Right atrium auricular region (tissue), 2 donors: Measurements from ENCODE around the gene BFSP1. TPM values are rescaled to one million over a fixed set of nuclear protein-coding genes. Genes with fewer than 3 reads are reported as not detected.

Experiments used
- DNase-seq: peaks from one replicate; pipeline ENCODE4 v3.0.0-alpha.2; 2019; ENCODE audit warnings: low spot score
- H3K27ac ChIP-seq, 2 donors: fragments of 200-600 bp; sonication (generic); 1 replicate in 1 of 2; 2 replicates in 1 of 2; pipeline ENCODE4 v1.5.1; 2016 to 2019
- H3K27me3 ChIP-seq, 2 donors: fragments of 200-600 bp; sonication (generic); one replicate each; pipeline versions ENCODE4 v1.5.1 to v1.6.0; 2017 to 2019
- H3K36me3 ChIP-seq: fragments of 200-600 bp; sonication (generic); one replicate; pipeline ENCODE4 v1.5.1; 2016
- H3K4me1 ChIP-seq, 2 donors: fragments of 200-600 bp; sonication (generic); one replicate each; pipeline versions ENCODE4 v1.5.1 to v1.6.0; 2017 to 2019
- H3K4me3 ChIP-seq, 2 donors: fragments of 200-600 bp; sonication (generic); 1 replicate in 1 of 2; 2 replicates in 1 of 2; pipeline ENCODE4 v1.5.1; 2017 to 2019; ENCODE audit warnings: mild to moderate bottlenecking in 1 of 2, moderate library complexity in 1 of 2
- H3K9me3 ChIP-seq, 2 donors: fragments of 200-600 bp; sonication (generic); one replicate each; pipeline ENCODE4 v1.5.1; 2019
- total RNA-seq, 2 donors: library from RNA; depleted of rRNA; stranded (reverse); fragments of >200 nt; gene quantifications; one replicate each; pipeline ENCODE4 v1.1.0, GENCODE V29; 2016
- TF ChIP-seq, protein P1 (sequence below), 2 donors: fragments of 200-600 bp; sonication (generic); IDR thresholded peaks; one replicate each; pipeline ENCODE4 v1.5.1; 2019; ENCODE audit warnings: antibody characterized with exemption in 2 of 2

BFSP1 gene
- total RNA-seq, 2 donors from 2014 or later: 0.51 to 1.3 TPM

DNA sequence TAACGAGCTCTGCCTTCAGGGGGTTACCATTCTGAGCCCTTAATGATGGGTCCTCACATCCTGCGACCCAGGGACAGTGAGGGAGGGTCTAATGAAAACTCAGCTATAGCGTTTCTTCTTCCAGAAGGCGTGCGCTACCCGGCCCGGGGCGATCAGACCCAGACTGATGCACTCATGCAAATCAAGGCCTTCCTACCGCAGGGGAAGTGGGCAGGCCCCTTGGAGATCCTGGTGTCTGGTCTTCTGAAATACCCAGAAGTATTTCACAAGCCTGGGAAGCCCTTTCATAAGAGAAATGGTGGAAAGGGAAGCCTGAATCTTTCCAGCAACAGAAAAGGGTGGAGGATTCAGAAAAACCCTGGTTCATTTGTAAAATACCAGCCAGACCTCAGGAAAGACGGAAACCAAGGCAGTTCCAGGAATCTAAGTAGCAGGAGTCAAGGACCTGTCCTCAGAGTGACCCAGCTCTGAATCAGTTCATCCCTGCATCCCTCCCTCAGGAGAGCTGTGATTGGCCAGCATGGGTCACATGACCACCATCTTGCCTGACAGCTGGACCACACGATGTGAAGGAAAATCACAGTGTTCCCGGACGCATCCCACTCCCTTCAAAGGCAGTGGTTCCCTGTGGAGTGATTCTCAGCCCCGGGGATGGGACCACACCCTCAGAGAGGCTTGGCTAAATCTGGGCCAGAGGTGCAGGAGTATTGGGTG is 12.7 kb downstream of the BFSP1 start:
- Histone ChIP-seq H3K4me3 (no peak overlapping the region), H3K27ac (no peak overlapping the region), H3K27me3 (no peaks in the 10 kb centered on the region), H3K9me3 (no peaks in the 10 kb centered on the region), H3K4me1 (no peaks in the 10 kb centered on the region), H3K36me3 (no peaks in the 10 kb centered on the region)
- no peak for DNase-seq
- TF ChIP-seq, protein P1, sequence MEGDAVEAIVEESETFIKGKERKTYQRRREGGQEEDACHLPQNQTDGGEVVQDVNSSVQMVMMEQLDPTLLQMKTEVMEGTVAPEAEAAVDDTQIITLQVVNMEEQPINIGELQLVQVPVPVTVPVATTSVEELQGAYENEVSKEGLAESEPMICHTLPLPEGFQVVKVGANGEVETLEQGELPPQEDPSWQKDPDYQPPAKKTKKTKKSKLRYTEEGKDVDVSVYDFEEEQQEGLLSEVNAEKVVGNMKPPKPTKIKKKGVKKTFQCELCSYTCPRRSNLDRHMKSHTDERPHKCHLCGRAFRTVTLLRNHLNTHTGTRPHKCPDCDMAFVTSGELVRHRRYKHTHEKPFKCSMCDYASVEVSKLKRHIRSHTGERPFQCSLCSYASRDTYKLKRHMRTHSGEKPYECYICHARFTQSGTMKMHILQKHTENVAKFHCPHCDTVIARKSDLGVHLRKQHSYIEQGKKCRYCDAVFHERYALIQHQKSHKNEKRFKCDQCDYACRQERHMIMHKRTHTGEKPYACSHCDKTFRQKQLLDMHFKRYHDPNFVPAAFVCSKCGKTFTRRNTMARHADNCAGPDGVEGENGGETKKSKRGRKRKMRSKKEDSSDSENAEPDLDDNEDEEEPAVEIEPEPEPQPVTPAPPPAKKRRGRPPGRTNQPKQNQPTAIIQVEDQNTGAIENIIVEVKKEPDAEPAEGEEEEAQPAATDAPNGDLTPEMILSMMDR (IDR thresholded peaks at IDR 0.05): no peak

DNA sequence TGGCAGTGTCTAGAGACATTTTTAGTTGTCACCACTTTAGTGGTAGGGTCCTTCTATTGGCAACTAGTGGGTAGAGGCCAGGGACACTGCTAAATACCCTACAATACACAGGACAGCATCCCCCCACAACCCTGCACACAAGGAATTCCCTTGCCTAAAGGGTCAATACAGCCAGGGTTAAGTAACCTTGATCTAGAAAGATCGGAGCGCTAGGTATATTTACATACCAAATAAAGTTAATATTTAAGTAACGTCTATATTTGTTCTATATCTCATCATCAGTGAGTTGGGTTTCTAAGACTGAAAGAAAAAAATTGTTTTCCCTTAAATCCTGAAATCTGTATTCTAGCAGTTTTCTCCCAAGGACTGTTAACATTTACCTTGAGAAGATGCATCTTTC is 16.1 kb downstream of the BFSP1 start:
- TF ChIP-seq, protein P1 (IDR thresholded peaks at IDR 0.05): no peak
- Histone ChIP-seq H3K4me3 (no peak overlapping the region), H3K36me3 (no peaks in the 10 kb centered on the region), H3K4me1 (no peaks in the 10 kb centered on the region), H3K27me3 (no peaks in the 10 kb centered on the region), H3K9me3 (no peaks in the 10 kb centered on the region), H3K27ac (no peak overlapping the region)
- no peak for DNase-seq

DNA sequence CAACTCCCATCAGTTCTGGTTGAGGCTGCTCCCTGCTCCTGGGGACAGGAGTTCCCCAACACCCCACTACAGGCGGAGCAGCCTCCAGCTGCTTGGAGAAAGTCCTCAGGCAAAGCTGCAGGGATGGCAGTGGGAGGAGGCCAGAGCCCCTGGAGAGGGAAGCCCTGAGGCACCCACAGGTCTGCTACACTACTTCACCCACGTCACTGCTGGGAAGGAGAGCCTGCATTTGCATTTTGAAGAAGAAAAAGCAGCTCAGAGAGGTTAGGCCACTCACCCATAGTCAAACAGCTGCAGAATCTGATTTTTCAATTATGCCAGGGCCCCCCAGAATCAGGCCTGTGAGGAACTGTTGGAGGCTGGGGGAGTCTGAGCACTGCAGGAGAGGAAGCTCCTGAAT is 17.2 kb downstream of the BFSP1 start:
- H3K36me3 ChIP-seq: no peaks in the 10 kb centered on the region
- no peak overlapping the region for H3K27ac ChIP-seq
- no peaks in the 10 kb centered on the region for H3K4me1 ChIP-seq
- H3K27me3 ChIP-seq: no peaks in the 10 kb centered on the region
- no peak overlapping the region for H3K4me3 ChIP-seq
- H3K9me3 ChIP-seq: no peaks in the 10 kb centered on the region
- no peak for DNase-seq
- TF ChIP-seq, protein P1 (IDR thresholded peaks at IDR 0.05): no peak

DNA sequence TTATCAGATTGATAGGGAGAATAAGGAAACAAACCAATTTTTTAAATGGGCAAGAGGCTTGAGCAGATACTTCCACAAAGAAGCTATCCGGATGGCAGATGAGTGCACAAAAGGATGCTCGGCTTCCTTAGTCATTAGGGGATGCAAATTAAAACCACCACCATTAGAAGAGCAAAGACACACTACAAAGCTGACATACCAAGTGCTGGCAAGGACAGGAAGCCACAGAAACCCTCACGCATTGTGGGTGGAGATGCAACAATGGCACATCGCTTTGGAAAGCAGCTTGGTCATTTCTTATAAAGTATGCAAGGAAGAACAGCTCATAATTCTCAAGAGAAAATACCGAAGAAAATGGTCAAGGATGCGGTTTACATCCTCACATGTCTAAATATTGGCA is 19.8 kb downstream of the BFSP1 start:
- Histone ChIP-seq H3K27me3 (no peaks in the 10 kb centered on the region), H3K27ac (no peak overlapping the region), H3K4me3 (no peak overlapping the region), H3K9me3 (no peaks in the 10 kb centered on the region), H3K4me1 (no peaks in the 10 kb centered on the region), H3K36me3 (no peaks in the 10 kb centered on the region)
- TF ChIP-seq, protein P1 (IDR thresholded peaks at IDR 0.05): no peak
- no peak for DNase-seq

DNA sequence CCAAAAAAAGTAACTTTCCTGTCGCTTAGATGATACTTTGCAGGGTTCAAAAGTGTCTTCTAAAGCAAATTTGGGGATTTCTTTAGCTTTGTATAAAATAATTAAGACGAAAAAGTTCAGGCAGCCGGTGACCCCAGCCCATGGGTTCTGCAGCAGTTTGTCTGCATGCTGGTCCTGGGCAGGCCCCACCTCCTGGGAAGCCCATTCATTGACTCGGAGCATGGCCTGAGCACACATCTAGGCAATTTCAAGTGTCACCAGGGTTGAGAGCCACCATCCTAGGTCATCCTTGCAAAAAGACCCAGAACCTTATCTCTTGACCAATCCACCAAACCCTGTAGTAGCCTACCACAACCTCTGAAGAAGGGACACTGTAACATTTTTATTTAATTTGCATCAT is 20.6 kb downstream of the BFSP1 start:
- TF ChIP-seq, protein P1 (IDR thresholded peaks at IDR 0.05): no peak
- no peak for DNase-seq
- no peaks in the 10 kb centered on the region for H3K9me3 ChIP-seq
- no peak overlapping the region for H3K27ac ChIP-seq
- H3K4me1 ChIP-seq: peaks cover 0 to 1% of the 10 kb centered on the region in 2 donors
- H3K27me3 ChIP-seq: no peaks in the 10 kb centered on the region
- no peaks in the 10 kb centered on the region for H3K36me3 ChIP-seq
- H3K4me3 ChIP-seq: no peak overlapping the region

DNA sequence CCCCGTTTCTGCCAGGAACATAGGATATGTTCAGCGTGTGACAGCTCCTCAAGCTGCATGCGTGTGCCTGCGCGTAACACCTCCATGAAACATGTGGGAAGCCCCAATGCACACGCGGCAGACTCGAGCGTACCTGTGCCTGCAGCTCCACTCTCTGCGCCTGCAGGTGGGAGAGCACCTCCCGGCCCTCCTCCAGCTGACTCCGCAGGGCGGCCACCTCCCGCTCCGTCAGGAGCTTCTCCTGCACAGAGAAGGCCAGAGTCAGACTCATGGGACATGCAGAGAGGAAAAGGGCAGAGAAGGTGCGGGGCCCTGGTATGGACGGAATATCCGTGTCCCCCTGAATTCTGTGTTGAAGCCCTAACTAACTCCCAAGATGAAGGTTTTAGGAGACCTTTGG is 22.4 kb downstream of the BFSP1 start:
- TF ChIP-seq, protein P1 (IDR thresholded peaks at IDR 0.05): no peak
- H3K4me1 ChIP-seq: peaks cover 0 to 14% of the 10 kb centered on the region in 2 donors
- no peak overlapping the region for H3K27ac ChIP-seq
- no peaks in the 10 kb centered on the region for H3K36me3 ChIP-seq
- no peak overlapping the region for H3K4me3 ChIP-seq
- H3K27me3 ChIP-seq: no peaks in the 10 kb centered on the region
- H3K9me3 ChIP-seq: no peaks in the 10 kb centered on the region
- no peak for DNase-seq
